HepG2 (cell line): ENCODE measurements around the gene ZNF575. TPM values are rescaled to one million over a fixed set of nuclear protein-coding genes. Genes with fewer than 3 reads are reported as not detected.

ENCODE experiments used
- ARNT2 ChIP-seq: sonication (generic); formaldehyde crosslinking; IDR thresholded peaks from 2 replicates; pipeline ENCODE4 v1.8.0; 2022; ENCODE audit warnings: mild to moderate bottlenecking, low read depth, missing genetic modification reagents, moderate library complexity
- FOXA1 ChIP-seq, 2 experiments: fragments of 450-650 bp in 1 of 2; sonication (generic) in 1 of 2; formaldehyde crosslinking in 1 of 2; IDR thresholded peaks; 2 replicates each; pipeline versions ENCODE4 v1.4.0 to v1.6.1; 2016 to 2020; ENCODE audit warnings: missing genetic modification reagents in 1 of 2
- GATAD1 ChIP-seq: IDR thresholded peaks from 2 replicates; pipeline ENCODE4 v1.6.1; 2016; ENCODE audit warnings: missing genetic modification reagents, missing compliant biosample characterization
- KIAA2018 ChIP-seq: sonication (generic); formaldehyde crosslinking; IDR thresholded peaks from 2 replicates; pipeline ENCODE4 v1.5.0; 2020; ENCODE audit warnings: mild to moderate bottlenecking, missing genetic modification reagents, borderline replicate concordance
- MEIS1 ChIP-seq: sonication (generic); formaldehyde crosslinking; IDR thresholded peaks from 2 replicates; pipeline ENCODE4 v1.9.0; 2021; ENCODE audit warnings: mild to moderate bottlenecking, missing genetic modification reagents, moderate library complexity, borderline replicate concordance
- MLX ChIP-seq: IDR thresholded peaks from 2 replicates; pipeline ENCODE4 v1.6.1; 2016
- MXD1 ChIP-seq: sonication (generic); formaldehyde crosslinking; IDR thresholded peaks from 2 replicates; pipeline ENCODE4 v1.4.0; 2020; ENCODE audit warnings: mild to moderate bottlenecking, missing genetic modification reagents
- NFYC ChIP-seq: IDR thresholded peaks from 2 replicates; pipeline ENCODE4 v1.6.1; 2016; ENCODE audit warnings: missing genetic modification reagents, missing compliant biosample characterization
- SRSF9 ChIP-seq: fragments of 200-400 bp; formaldehyde crosslinking; IDR thresholded peaks from 2 replicates; pipeline ENCODE4 v1.6.1; 2018; ENCODE audit warnings: borderline replicate concordance, mild to moderate bottlenecking, low read depth, low read length; ENCODE audit not compliant: insufficient read depth, poor library complexity, severe bottlenecking
- STAG1 ChIP-seq: sonication (generic); formaldehyde crosslinking; IDR thresholded peaks from 2 replicates; pipeline ENCODE4 v1.4.0; 2020; ENCODE audit warnings: missing genetic modification reagents
- XRCC5 ChIP-seq: fragments of 200-400 bp; formaldehyde crosslinking; optimal IDR thresholded peaks from 2 replicates; pipeline ENCODE3; 2017; ENCODE audit warnings: mild to moderate bottlenecking, low read length
- ZFX ChIP-seq: sonication (generic); formaldehyde crosslinking; IDR thresholded peaks from 2 replicates; pipeline ENCODE4 v1.4.0; 2020; ENCODE audit warnings: mild to moderate bottlenecking, low read depth, missing genetic modification reagents, moderate library complexity
- ZNF17 ChIP-seq: sonication (generic); formaldehyde crosslinking; IDR thresholded peaks from 2 replicates; pipeline ENCODE4 v1.5.0; 2020; ENCODE audit warnings: mild to moderate bottlenecking, missing genetic modification reagents
- ZNF180 ChIP-seq: sonication (generic); formaldehyde crosslinking; IDR thresholded peaks from 2 replicates; pipeline ENCODE4 v1.4.0; 2020; ENCODE audit warnings: low read depth, missing genetic modification reagents, borderline replicate concordance
- ZNF24 ChIP-seq: fragments of 450-650 bp; IDR thresholded peaks from 2 replicates; pipeline ENCODE4 v1.6.1; 2017; ENCODE audit warnings: antibody characterized with exemption, mild to moderate bottlenecking
- ZNF468 ChIP-seq: sonication (generic); formaldehyde crosslinking; IDR thresholded peaks from 2 replicates; pipeline ENCODE4 v1.8.0; 2022; ENCODE audit warnings: mild to moderate bottlenecking, moderate library complexity, missing genetic modification reagents
- ZNF678 ChIP-seq: sonication (generic); formaldehyde crosslinking; IDR thresholded peaks from 2 replicates; pipeline ENCODE4 v1.4.0; 2020; ENCODE audit warnings: mild to moderate bottlenecking, missing genetic modification reagents
- ZUFSP ChIP-seq: sonication (generic); formaldehyde crosslinking; IDR thresholded peaks from 2 replicates; pipeline ENCODE4 v1.9.0; 2021; ENCODE audit warnings: missing genetic modification reagents, mild to moderate bottlenecking, borderline replicate concordance
- polyA plus RNA-seq, 8 experiments: library from polyadenylated mRNA; depleted of rRNA in 3 of 8; stranded (reverse) in 7 of 8; unstranded in 1 of 8; fragments of >200 nt; fragmentation: Illumina TruSeq in 4 of 8; extraction: Trizol in 4 of 8; gene quantifications; 2 replicates each; pipeline versions ENCODE4 v1.2.1 to v1.2.3, GENCODE V29; 2011 to 2016; ENCODE audit warnings: low read depth in 4 of 8, missing spikeins in 1 of 8, mixed read lengths in 1 of 8; ENCODE audit not compliant: insufficient read depth in 1 of 8
- total RNA-seq, 5 experiments: library from RNA; depleted of rRNA; stranded (reverse); fragments of >200 nt; fragmentation: Illumina TruSeq; extraction: Trizol; gene quantifications; 2 replicates each; pipeline ENCODE4 v1.2.3, GENCODE V29; 2016; ENCODE audit warnings: low read depth in 1 of 5

The ZNF575 gene
- total and polyA plus RNA-seq, 2 of the 13 experiments (the other 11 are each of a cell fraction or from before 2014, with no cell fraction given) = 0.17 to 0.27 TPM

GRCh38 chr19:43503501-43504425 is 29.2 kb upstream of the ZNF575 start (continued):
- no peak; the same call in 1 of the 2 replicates for TF ChIP-seq ZFX (CRISPR knock-in tag)
- no peak for TF ChIP-seq MXD1 (CRISPR knock-in tag)
- TF ChIP-seq KIAA2018 (CRISPR knock-in tag) = no peak
- peak; percentile 31 for TF ChIP-seq STAG1 (CRISPR knock-in tag)
- no peak for TF ChIP-seq ZNF17 (CRISPR knock-in tag)
- no peak for TF ChIP-seq ZNF180 (CRISPR knock-in tag)
- TF ChIP-seq MLX (CRISPR knock-in tag) = no peak
- TF ChIP-seq SRSF9 = no peak
- no peak for TF ChIP-seq ZNF24
- TF ChIP-seq MEIS1 (CRISPR knock-in tag) = peak; percentile 63; the same call in 1 of the 2 replicates
- TF ChIP-seq GATAD1 (CRISPR knock-in tag) = 0 out of 2 replicates have a peak, but pooled peaks have one; percentile 7
- TF ChIP-seq ZNF468 (CRISPR knock-in tag) = no peak
- no peak for TF ChIP-seq ZNF678 (CRISPR knock-in tag)
- TF ChIP-seq FOXA1 (IDR thresholded peaks at IDR 0.05) = no peak
- no peak for TF ChIP-seq FOXA1 (CRISPR knock-in tag; IDR thresholded peaks at IDR 0.05)
- no peak for TF ChIP-seq NFYC (CRISPR knock-in tag)
- no peak for TF ChIP-seq XRCC5
- TF ChIP-seq ARNT2 (CRISPR knock-in tag) = no peak
- TF ChIP-seq ZUFSP (CRISPR knock-in tag) = no peak
